Lower leg skin (tissue), 3 donors: ENCODE measurements around the gene LTBP3.

Experiments
- CTCF ChIP-seq, 3 donors: fragments of 450-650 bp; IDR thresholded peaks; one replicate each; pipeline ENCODE4 v1.5.1; 2016; ENCODE audit warnings: antibody characterized with exemption in 3 of 3, mild to moderate bottlenecking in 3 of 3, moderate library complexity in 2 of 3
- POLR2A ChIP-seq, 2 donors: fragments of 450-650 bp; IDR thresholded peaks; one replicate each; pipeline ENCODE4 v1.6.1; 2016 to 2017; ENCODE audit warnings: antibody characterized with exemption in 2 of 2, mild to moderate bottlenecking in 1 of 2, moderate library complexity in 1 of 2

- TF ChIP-seq CTCF (IDR thresholded peaks at IDR 0.05) = no peak
- no peak for TF ChIP-seq POLR2A (IDR thresholded peaks at IDR 0.05)
Observed at GRCh38 chr11:65502274-65502554, 55.9 kb downstream of the LTBP3 start.
